COLO668 (cell line): ENCODE measurements around the gene DCP1A.
"Not testable (repeated sequence)": the region's sequence is repeated elsewhere in the genome, so short reads cannot be mapped to it uniquely, and the experiment has no call there.

Source experiments
- DNase-seq: peaks from one replicate; lab custom pipeline; 2025; ENCODE audit not compliant: unreplicated experiment; lab: John Stamatoyannopoulos, UW

Gene DCP1A

DNA sequence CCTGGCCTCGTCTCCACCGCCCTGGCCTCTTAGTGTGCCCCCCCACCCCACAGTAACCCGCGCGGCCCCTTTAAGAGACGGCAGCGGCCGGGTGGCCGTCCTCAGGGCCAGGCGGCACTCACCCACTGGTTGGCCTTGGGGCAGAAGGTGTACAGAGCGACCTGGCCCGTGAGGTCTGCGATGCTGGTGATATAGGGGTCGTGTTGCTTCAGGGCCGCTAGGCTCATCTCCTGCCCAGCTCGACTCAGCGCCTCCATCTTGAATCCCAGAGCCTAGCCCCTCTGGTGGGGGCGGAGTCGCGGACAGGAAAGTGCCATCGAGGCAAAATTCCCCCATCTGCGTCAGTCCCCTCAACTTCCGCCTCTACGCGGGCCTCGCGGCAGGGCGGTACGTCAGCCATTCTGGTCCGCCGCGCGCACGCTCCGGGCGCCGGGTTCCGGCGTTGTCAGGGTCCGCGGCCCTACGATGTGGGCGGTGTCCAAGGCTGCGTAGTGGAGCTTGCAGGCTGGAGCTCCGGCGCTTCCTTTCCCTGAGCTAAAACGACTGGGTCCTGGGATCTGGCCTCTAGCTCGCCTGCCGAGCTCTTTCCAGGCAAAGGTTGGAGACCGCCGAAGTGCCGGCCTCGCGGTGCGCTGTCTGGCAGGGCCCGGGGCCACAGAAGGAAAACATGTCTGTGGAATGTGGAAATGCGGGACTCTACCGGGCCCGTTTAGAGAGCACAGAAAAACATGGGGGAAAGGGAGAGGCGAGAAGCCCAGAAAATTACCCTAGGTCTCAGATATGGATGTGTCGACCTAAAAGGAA, at the start of gene DCP1A:
Gene DCP1A, minus strand, starts transcription at position 283 of the 804 bp plus-strand sequence. Its CDS starts 26 bp downstream, at position 257.
- DNase-seq = peak; percentile 91

DNA sequence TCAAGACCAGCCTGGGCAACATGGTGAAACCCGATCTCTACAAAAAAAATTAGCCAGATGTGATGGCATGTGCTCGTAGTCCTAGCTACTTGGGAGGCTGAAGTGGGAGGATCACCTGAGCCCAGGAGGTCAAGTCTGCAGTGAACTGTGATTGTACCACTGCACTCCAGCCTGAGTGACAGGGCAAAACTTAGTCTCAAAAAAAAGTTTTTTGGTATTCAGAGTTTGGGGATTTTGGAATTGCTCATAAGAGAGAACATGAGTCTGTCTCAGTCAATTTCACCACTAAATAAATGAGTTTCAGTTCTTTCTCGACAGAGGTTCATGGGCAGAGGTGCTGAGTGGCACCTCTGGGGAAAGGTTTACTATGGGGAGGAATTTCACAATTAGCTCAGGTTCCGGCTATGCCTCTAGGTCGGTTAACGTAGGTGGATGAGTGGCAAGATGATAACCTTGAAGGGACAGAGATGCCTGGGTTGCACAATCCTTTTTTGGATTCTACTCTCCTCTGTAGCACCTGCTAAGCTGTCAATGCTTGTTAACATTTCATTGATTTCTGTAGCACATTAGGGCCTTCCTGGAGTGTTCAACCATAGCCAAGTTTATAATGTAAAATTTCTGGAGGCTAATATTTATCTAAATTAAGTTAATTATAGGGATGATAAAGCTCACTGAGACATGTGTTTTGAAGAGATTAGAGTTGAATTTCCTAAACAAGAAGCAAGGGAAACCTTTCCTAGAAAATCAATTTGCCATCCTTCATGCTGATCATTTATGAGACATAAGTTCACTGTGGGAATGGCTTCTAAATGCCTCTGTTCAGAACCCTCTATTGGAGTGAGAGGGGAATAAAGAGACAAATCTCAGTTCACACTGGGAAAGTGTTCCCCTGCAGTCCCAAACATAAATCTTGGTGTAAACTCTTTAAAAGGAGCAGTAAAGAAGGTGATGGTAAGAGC, 37.4 kb upstream of the DCP1A start:
- no peak for DNase-seq

GRCh38 chr3:53382106-53382505, 34.8 kb upstream of the DCP1A start:
- DNase-seq = no peak

GRCh38 chr3:53380306-53380705, 33.0 kb upstream of the DCP1A start:
- DNase-seq = no peak

- DNase-seq = no peak
These were observed 32.6 kb upstream of the DCP1A start for GRCh38 chr3:53379898-53380297.

- DNase-seq = no peak
These were observed 30.5 kb upstream of the DCP1A start for GRCh38 chr3:53377794-53378193.

DNA sequence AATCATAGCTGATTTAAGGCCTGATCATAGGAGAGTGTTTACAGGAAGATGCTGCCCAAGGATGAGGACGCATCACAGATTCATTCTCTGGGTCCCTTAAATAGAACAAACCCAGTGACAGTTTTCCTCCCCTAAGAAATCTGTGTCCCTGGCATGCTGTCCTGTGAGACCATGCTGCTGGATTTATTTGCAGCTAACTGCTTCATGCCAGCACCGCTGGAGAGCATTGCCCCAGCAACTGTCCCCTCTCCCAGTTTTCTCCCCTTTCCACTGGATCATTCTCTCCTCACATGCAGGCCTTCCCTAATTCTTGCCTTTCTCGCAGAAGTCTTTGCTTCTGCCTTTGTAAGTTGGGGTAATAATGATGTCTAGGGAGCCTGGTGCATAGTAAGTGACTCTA, 29.3 kb upstream of the DCP1A start:
- DNase-seq = no peak

DNA sequence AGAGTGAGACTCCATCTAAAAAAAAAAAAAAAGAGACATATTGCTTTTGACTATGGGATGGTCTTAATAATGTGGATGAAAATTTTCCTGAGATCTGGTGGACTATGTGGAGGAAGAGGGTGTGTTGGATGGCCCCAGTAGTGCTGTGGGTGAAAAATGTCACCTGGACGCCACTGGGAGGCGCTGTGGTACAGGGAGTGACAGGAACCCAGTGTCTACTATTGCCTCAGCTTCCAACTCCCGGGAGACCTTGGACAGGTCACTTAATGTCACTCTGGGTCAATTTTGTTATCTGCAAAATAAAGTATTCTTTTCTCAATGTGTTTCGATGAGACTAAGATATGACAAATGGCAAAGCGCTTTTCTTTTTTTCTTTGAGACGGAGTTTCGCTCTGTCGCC, 27.7 kb upstream of the DCP1A start:
- DNase-seq = peak; percentile 58

DNA sequence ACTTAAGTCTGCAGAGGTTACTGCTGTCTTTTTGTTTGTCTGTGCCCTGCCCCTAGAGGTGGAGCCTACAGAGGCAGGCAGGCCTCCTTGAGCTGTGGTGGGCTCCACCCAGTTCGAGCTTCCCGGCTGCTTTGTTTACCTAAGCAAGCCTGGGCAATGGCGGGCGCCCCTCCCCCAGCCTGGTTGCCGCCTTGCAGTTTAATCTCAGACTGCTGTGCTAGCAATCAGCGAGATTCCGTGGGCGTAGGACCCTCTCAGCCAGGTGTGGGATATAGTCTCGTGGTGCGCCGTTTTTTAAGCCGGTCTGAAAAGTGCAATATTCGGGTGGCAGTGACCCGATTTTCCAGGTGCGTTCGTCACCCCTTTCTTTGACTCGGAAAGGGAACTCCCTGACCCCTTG, 23.4 kb upstream of the DCP1A start:
- not testable (repeated sequence) for DNase-seq

GRCh38 chr3:53361852-53362251, 14.5 kb upstream of the DCP1A start:
- DNase-seq = no peak

DNA sequence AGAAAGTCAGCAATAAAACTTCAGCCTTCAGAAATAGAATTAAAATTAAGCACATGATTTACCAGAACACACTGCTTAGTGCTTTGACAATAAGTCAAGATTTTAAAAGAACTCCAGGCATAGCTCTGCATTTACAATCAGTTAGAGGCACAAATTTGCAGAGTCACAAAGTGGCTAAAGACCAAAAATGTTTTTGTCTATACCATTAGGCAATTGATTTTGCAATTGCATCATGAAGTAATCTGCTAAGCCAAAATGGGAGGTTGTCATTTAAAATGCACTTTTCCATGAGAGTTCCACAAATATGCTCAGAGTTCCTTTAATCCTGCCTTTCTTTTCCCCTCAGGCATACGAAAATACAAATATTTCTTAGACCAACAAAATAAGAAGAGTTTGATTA, 10.1 kb upstream of the DCP1A start:
- no peak for DNase-seq

GRCh38 chr3:53354945-53355498, 7.7 kb upstream of the DCP1A start:
- no peak for DNase-seq

DNA sequence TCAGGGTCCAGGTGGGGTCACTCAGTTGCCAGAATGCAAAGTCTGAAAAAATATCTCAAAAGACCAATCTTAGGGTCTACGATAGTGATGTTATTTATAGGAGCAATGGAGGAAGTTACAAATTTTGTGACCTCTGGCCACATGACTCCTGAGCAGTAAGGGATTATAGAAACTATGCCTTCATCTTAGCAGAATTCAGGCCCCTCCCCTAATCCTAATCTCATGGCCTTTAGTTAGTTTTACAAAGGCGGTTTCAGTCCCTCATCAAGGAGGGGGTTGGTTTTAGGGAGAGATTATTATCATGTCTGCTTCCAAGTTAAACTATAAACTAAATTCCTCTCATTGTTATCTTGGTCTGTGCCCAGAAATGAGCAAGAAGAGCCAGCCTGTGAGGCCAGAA, 5.9 kb upstream of the DCP1A start:
- DNase-seq = no peak

DNA sequence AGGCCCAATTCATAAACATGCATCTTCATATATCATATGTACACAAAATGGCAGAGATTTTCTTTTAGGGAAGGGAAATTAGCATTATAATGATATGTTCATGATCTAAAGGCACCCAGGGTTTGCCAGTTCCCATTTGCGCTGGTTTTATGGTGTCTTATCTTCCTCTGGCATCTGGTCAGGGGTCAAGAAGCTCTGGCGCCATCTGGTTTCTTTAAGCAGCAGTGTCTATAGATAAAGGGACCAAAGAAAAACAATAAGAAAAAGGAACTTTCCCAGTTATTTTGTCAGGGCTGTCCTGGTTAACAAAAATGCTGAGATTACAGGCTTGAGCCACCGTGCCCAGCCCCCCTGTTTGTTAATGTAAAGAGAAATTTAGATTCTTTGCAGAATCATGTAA, 3.3 kb upstream of the DCP1A start:
- DNase-seq = no peak

DNA sequence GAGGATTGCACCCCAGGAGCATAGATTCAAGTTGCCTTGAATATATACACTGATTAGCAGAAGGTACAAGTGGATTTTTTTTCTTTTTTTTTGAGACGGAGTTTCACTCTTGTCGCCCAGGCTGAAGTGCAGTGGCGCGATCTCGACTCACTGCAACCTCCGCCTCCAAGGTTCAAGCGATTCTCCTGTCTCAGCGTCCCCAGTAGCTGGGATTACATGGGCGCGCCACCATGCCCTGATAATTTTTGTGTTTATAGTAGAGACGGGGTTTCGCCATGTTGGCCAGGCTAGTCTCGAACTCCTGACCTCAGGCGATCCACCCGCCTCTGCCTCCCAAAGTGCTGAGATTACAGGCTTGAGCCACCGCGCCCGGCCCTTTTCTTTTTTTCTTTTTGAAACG, 775 bp upstream of the DCP1A start:
- DNase-seq = not testable (repeated sequence)

DNA sequence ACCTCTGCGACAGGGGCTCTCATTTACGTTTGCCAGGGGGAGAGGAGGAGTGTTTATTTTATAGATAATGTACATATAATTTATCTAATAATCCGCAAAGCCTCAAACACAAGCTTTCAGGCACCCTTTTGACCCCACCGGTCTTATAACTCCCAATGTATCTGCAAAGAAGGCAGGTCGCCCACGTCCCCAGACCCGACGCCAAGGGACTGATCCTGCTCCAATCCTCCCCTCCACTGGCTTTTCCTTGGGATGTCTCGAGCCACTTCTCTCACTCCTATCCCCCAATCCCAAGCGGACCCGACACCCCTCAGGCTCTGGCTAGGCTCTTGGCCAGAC, 452 bp downstream of the DCP1A start:
- no peak for DNase-seq

DNA sequence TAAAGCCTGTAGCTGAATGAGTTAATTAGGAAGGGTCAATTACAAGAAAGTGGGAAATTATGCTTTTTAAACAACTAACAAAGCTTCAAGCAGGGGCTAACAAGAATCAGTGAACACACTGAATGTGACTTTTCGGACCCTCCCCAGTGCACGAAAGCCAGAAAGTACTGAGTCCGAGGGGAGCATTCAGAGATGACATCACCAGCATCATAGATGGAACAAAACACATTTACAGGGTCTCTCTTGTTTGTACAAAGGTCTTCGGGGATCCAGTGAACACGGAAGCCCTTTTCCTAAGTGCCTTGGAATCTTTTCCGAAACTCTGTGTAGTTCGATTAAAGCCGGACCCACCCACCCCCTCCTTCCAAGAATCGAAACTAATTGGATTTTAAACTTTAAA, 829 bp downstream of the DCP1A start:
- no peak for DNase-seq

- DNase-seq = no peak
These were observed 5.0 kb downstream of the DCP1A start for GRCh38 chr3:53342353-53342752.

DNA sequence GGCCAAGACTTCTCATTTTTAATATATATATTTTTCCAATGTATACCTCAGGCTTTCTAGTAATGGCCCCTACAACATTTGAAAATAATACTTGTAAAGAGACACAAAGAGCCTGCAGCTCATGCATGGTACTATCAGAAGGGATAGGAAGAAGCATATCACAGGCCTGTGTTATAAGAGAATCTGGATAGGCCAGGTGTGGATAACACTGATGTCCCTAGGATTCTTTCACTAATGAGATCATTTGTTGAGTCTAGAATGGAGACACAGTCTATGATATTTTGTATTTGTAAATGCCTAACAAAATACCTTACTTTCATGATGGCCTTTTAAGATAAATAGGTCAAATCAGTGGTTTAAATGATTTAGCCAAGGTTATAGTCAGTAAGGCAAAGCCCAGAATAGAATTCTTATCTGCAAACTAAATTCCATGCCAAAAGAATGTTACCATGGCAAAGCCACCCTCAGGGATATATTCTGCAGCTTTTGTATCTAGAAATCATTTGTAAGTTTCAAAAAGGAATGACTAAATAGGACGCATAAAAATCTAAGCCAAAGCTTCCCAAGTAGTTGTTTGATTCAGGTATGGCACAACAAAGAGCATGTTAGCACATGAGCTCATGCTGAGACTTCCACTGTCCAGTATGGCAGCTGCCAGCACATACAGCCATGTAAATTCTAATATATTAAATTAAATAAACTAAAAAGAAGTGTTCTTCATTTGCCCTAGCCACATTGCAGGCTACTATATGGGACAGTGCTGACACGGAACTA, 10.0 kb downstream of the DCP1A start:
- DNase-seq = no peak

GRCh38 chr3:53334742-53335141, 12.6 kb downstream of the DCP1A start:
- no peak for DNase-seq

DNA sequence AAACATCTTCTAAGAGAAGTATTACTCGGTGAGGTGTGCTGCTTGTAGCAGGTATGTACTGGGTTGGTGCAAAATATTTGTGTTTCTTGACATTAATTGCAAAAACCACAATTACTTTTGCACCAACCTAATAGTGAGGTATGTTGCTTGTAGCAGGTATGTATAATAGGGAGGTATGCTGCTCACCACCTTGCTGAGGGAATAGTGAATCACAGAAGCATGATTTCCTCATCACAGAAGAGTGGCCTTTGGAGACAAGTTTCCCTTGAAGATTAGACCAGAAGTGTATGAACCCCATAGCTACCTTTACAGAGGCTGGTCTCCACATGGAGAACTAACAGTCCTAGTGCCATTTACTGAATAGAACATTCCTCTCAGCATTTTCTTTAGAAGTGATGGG, 15.5 kb downstream of the DCP1A start:
- DNase-seq = no peak
